ENCODE results near the gene ZNF438.

DNA sequence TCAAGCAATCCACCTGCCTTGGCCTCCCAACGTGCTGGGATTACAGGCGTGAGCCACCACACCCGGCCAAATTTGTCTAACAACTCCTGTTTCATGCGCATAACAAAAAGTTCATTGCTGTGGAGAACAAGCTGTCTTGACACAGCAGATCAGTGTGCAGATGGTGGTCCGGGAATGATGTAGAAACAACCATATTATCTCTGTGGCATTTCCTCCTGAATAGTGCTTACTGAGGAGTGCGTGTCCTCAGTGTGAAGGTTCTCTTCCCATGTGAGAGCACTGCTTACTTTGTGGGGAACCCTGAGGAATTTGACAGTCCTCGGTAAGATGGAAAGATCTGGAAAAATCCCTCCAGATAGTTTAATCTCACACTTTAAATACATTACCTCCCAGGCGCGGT is 30.3 kb upstream of the ZNF438 start:
- TF ChIP-seq FOXM1 (IDR thresholded peaks at IDR 0.05; ENCODE audit: borderline replicate concordance, low read depth): no peak
- no peak for TF ChIP-seq TEAD4 (IDR thresholded peaks at IDR 0.05)
- TF ChIP-seq NFIC (IDR thresholded peaks at IDR 0.05): no peak
- no peak for TF ChIP-seq TAF1 (IDR thresholded peaks at IDR 0.05; ENCODE audit: low read depth)
- TF ChIP-seq YY1 (IDR thresholded peaks at IDR 0.05; ENCODE audit: low read depth): no peak
- TF ChIP-seq EP300 (IDR thresholded peaks at IDR 0.05; ENCODE audit: borderline replicate concordance): no peak
- no peak for TF ChIP-seq TCF12 (IDR thresholded peaks at IDR 0.05; ENCODE audit: low read depth)
- TF ChIP-seq, protein P1, sequence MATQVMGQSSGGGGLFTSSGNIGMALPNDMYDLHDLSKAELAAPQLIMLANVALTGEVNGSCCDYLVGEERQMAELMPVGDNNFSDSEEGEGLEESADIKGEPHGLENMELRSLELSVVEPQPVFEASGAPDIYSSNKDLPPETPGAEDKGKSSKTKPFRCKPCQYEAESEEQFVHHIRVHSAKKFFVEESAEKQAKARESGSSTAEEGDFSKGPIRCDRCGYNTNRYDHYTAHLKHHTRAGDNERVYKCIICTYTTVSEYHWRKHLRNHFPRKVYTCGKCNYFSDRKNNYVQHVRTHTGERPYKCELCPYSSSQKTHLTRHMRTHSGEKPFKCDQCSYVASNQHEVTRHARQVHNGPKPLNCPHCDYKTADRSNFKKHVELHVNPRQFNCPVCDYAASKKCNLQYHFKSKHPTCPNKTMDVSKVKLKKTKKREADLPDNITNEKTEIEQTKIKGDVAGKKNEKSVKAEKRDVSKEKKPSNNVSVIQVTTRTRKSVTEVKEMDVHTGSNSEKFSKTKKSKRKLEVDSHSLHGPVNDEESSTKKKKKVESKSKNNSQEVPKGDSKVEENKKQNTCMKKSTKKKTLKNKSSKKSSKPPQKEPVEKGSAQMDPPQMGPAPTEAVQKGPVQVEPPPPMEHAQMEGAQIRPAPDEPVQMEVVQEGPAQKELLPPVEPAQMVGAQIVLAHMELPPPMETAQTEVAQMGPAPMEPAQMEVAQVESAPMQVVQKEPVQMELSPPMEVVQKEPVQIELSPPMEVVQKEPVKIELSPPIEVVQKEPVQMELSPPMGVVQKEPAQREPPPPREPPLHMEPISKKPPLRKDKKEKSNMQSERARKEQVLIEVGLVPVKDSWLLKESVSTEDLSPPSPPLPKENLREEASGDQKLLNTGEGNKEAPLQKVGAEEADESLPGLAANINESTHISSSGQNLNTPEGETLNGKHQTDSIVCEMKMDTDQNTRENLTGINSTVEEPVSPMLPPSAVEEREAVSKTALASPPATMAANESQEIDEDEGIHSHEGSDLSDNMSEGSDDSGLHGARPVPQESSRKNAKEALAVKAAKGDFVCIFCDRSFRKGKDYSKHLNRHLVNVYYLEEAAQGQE (IDR thresholded peaks at IDR 0.05; ENCODE audit: low read depth): no peak
- no peak for TF ChIP-seq EGR1 (IDR thresholded peaks at IDR 0.05)
- TF ChIP-seq, protein P2, sequence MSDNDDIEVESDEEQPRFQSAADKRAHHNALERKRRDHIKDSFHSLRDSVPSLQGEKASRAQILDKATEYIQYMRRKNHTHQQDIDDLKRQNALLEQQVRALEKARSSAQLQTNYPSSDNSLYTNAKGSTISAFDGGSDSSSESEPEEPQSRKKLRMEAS (IDR thresholded peaks at IDR 0.05): no peak
- TF ChIP-seq, protein P3, sequence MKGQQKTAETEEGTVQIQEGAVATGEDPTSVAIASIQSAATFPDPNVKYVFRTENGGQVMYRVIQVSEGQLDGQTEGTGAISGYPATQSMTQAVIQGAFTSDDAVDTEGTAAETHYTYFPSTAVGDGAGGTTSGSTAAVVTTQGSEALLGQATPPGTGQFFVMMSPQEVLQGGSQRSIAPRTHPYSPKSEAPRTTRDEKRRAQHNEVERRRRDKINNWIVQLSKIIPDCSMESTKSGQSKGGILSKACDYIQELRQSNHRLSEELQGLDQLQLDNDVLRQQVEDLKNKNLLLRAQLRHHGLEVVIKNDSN (IDR thresholded peaks at IDR 0.05): no peak

Measured in Ishikawa (cell line).